GM04504 (cell line): ENCODE data around the gene YWHAG.
"Not testable (repeated sequence)": the region's sequence is repeated elsewhere in the genome, so short reads cannot be mapped to it uniquely, and the experiment has no call there.

Experiments
- DNase-seq: peaks from one replicate; pipeline ENCODE4 v3.0.0-alpha.2; 2012; ENCODE audit warnings: low read depth

The YWHAG gene

GRCh38 chr7:76358481-76359110 is at the start of gene YWHAG:
Gene YWHAG, minus strand, starts transcription at chr7:76358991. Its CDS starts 183 bp downstream, at chr7:76358808.
- peak; percentile 72 for DNase-seq

GRCh38 chr7:76408121-76408560 is 49.4 kb upstream of the YWHAG start:
- no peak for DNase-seq

- DNase-seq = no peak
Observed at GRCh38 chr7:76407718-76408117, 48.9 kb upstream of the YWHAG start.

- DNase-seq = no peak
Observed at GRCh38 chr7:76405738-76406137, 46.9 kb upstream of the YWHAG start.

- DNase-seq = no peak
Observed at GRCh38 chr7:76403780-76404494, 45.1 kb upstream of the YWHAG start.

GRCh38 chr7:76403097-76403496 is 44.3 kb upstream of the YWHAG start:
- not testable (repeated sequence) for DNase-seq

GRCh38 chr7:76400248-76400647 is 41.5 kb upstream of the YWHAG start:
- no peak for DNase-seq

- DNase-seq = no peak
Observed at GRCh38 chr7:76397409-76398183, 38.8 kb upstream of the YWHAG start.

- no peak for DNase-seq
Observed at GRCh38 chr7:76396864-76397263, 38.1 kb upstream of the YWHAG start.

GRCh38 chr7:76395965-76396726 is 37.4 kb upstream of the YWHAG start:
- no peak for DNase-seq

GRCh38 chr7:76395605-76395964 is 36.8 kb upstream of the YWHAG start:
- not testable (repeated sequence) for DNase-seq

GRCh38 chr7:76394957-76395356 is 36.2 kb upstream of the YWHAG start:
- no peak for DNase-seq

GRCh38 chr7:76393116-76394031 is 34.6 kb upstream of the YWHAG start:
- peak; percentile 76 for DNase-seq

GRCh38 chr7:76392531-76393115 is 33.8 kb upstream of the YWHAG start:
- no peak for DNase-seq

- DNase-seq = no peak
Observed at GRCh38 chr7:76390092-76390491, 31.3 kb upstream of the YWHAG start.

GRCh38 chr7:76387789-76388188 is 29.0 kb upstream of the YWHAG start:
- not testable (repeated sequence) for DNase-seq

GRCh38 chr7:76386691-76387260 is 28.0 kb upstream of the YWHAG start:
- DNase-seq = peak; percentile 62

GRCh38 chr7:76383089-76383944 is 24.5 kb upstream of the YWHAG start:
- DNase-seq = no peak

GRCh38 chr7:76381814-76382213 is 23.0 kb upstream of the YWHAG start:
- DNase-seq = no peak

GRCh38 chr7:76380623-76380966 is 21.8 kb upstream of the YWHAG start:
- DNase-seq = no peak
